A673 (cell line): ENCODE data around the gene CRLF1.

Experiments used
- CTCF ChIP-seq: fragments of 300-800, 200-600 bp; sonication (generic); conservative IDR thresholded peaks from 2 replicates; pipeline ENCODE4 v1.5.1; 2017; ENCODE audit warnings: low read depth, mild to moderate bottlenecking, antibody characterized with exemption, low read length, moderate library complexity, mixed read lengths
- EZH2 ChIP-seq: fragments of 200-600 bp; sonication (generic); IDR thresholded peaks from 2 replicates; pipeline ENCODE4 v1.6.1; 2017; ENCODE audit warnings: borderline replicate concordance, low read depth, mild to moderate bottlenecking, mixed read lengths, antibody characterized with exemption, low read length; ENCODE audit not compliant: poor library complexity, severe bottlenecking

- TF ChIP-seq CTCF (no peak), EZH2 (no peak)
Observed at GRCh38 chr19:18610245-18610555, 3.6 kb upstream of the CRLF1 start.
